GM18909 (cell line): ENCODE results near the gene FGD3.

Experiments
- ATAC-seq: cut with Tn5 transposase; IDR thresholded peaks from one replicate; pipeline ENCODE4 v1.9.1; 2021; ENCODE audit warnings: mild to moderate bottlenecking; ENCODE audit not compliant: unreplicated experiment, poor library complexity

The FGD3 gene

DNA sequence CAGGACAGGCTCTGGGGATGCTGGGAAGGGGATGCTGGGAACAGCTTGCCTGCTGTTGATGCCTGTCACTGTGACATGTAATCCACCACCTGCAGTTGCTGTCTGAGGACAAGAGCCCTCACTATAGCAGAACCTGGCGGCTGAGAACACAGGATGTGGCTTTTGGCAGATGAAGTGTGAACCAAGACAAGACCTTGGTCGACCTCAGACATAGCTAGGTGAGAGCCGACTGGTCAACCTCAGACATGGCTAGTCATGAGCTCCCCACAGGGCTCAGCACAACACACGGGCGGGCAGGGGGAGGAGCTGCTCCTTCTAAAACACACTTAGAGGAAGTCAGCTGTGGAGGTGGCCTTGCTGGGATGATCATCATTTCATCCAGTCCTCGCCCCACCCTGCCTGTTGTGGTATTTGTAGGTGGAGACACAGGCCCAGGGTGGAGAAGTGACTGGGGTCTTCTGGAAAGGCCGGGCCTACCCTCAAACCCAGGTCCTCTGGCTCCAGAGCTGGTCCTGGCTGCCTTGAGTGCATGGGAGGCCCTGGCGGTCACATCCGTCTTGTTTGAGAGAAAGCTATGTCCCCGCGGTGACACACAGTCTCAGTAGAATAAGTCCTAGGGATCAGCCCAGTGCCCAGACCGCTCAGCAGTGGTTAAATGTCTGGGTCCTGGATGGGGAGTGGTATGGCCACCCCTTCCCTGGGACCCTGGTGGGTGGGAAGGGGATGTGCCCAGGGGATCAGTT is 117.2 kb downstream of the FGD3 start:
- peak; percentile 91 for ATAC-seq

DNA sequence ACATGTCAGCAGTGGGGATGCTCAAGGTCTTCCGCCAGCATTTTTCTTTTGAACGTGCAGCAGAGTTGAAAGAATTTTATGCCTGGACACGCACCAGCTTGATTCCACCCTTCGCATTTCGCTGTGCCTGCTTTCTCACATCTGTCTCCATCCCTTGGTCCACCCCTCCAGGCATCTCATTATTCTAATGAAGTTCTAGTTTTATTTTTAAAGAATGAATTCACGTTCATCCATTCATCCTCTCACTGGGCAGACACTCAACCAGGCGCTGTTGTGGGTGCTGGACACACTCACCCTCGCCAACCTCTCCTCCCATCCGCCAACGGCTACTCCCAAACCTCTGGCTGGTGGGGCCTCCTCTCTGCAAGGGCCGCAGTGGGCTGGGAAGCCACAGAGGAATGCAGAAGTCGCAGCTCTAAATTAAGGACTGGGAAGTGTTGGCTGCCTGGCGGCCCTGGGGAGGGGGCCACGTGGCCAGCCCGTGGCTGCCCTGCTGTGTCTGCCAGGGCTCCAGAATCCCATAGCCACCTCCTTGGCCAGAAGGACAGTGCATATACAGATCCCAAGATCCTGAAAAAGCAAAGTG is 117.9 kb downstream of the FGD3 start:
- no peak for ATAC-seq

DNA sequence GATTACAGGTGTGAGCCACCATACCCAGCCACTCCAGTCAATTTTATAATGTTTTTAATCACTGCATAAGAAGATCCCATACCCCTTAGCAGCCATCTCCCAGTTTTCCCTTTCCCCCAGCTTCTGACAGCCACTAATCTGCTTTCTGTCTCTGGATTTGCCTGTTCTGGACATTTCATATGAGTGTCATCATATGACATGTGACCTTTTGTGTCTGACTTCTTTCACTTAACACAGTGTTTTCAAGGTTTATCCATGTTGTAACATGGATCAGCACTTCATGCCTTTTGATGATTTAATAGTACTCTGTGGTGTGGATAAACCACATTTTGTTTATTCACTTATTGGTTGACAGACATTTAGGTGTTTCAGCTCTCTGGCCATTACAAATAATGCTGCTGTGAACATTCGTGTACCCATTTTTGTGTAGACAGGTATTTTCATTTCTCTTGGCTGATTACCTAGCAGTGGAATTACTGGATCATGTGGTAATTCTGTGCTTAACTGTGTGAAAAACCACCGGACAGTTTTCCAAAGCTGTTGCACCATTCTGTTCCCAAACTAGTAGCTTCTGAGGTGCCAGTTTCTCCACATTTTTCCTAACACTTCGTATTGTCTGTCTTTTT is 119.8 kb downstream of the FGD3 start:
- no peak for ATAC-seq

DNA sequence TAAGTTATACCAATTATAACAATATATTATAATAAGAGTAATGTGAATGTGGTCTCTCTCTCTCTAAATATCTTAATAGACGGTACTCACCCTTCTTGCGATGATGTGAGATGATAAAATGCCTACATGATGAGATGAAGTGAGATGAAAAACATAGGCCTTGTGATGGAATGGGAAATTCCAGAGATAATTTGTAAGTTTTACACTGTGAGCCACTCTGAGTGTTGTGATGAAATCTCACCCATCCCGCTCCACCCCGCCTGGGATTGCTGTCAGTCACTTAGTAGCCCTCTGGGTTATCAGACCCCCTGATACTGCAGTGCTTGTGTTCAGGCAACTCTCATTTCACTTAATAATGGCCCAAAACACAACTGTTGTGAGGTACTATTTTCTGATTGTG is 121.6 kb downstream of the FGD3 start:
- ATAC-seq = no peak

DNA sequence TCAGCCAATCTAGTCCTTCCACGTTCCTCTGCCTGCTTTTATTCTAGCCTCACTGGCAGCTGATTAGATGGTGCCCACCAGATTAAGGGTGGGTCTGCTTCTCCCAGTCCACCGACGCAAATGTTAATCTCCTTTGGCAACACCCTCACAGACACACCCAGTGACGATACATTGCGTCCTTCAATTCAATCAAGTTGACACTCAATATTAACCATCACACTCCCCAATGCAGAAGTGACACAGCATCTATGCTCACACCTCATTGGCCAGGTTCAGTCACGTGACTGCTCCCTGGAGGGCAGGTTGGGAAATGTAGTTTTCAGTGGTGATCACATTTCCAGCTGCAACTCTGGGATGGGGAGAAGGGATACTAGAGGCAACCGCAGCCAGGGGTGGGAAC is 124.1 kb downstream of the FGD3 start:
- ATAC-seq = no peak

DNA sequence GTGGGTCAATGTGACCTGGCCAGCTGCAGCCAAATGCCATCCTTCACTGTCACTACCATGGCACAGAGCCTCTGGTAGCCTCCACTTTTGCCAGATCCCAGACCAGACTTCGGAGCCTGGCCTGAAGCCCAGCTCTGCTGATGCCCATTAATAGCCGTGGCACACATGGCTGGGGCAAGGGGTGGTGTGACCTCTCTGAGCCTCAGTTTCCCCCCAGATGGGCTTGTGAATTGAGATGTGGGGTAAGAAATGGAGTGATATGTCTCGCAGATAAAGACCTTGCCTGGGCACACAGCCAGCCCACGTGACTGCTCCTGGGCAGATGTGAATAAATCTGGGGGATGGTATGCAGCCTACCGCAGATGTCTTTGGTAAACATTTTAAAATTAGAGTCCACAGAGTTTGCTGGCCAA is 125.1 kb downstream of the FGD3 start:
- ATAC-seq = no peak

DNA sequence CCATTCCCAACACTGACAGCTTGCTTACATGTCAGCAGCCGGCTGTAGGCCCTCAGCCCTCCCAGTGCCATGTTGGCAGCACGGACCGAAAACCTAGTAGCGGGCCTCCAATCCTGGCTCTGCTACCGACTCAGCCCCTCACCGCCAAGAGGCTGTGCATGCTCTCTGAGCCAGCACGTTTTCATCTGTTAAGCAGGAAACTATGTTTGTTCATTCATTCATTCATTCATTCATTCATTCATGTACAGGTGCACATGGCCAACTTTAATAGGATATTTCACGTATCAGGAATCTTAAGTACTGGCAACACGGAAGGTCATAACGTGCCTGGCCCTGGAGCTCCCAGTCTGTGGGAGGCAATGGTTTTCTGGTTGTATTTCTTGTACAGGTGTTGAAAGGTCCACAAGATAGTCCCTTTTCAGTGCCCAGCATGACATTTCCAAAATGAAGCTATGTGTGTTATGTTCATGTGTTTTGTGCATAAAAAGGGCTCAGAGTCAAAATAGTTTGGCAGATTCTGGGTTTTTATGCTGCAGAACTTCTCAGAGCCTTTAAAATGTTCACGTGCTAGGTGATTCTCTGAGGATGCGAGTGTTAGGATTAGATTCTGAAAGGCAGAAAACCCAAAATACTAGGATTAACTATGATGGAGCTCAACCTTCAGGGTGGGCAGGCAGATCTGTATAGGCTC is 128.9 kb downstream of the FGD3 start:
- ATAC-seq = no peak

DNA sequence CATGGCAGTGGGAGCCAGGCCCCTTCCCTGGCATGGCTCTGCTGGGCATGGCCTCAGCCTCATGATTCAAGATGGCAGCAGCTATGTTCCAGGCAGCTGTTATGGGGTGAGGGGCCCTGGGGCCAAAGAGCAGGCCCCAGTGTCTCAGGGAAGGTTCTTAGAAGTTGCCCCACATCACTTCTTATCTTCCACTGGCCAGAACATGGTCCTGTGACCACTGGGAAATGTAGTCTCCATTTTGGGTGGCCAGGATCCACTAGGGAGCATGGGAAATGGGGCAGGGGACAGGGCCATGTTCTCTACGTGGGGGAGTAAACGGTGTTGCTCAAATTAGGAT is 129.4 kb downstream of the FGD3 start:
- ATAC-seq = no peak

DNA sequence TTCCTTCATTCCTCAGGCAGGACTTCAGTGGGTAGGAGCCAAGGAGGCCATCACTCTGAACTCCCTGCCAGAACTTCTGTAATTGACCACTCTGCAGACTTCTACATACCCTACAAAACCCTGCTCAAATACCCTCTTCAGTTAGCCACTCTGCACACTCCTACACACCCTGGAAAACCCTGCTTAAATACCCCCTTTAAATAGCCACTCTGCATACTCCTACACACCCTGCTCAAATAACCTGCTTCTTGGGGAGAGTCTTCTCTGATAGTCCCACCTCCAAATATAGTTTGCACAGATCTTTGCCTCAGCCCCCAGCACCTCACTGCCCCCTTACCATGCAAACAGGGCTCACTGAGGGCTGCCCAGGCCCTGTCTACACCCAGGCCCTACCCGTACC is 130.0 kb downstream of the FGD3 start:
- no peak for ATAC-seq

DNA sequence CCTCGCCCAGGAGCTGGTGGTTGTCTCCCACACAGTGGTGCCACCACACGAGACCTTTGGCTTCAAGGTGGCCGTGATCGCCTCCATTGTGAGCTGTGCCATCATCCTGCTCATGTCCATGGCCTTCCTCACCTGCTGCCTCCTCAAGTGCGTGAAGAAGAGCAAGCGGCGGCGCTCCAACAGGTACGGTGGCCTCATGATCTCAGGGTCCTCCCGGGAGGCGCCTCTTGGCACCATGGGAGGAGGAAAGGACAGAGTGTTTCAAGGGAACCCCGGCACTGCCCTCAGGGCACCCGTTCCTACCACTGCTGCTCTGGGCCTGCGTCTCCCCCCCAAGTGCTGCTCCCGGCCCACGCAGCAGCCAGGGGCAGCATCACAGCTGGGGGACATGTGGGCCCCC is 130.5 kb downstream of the FGD3 start:
- ATAC-seq = no peak

DNA sequence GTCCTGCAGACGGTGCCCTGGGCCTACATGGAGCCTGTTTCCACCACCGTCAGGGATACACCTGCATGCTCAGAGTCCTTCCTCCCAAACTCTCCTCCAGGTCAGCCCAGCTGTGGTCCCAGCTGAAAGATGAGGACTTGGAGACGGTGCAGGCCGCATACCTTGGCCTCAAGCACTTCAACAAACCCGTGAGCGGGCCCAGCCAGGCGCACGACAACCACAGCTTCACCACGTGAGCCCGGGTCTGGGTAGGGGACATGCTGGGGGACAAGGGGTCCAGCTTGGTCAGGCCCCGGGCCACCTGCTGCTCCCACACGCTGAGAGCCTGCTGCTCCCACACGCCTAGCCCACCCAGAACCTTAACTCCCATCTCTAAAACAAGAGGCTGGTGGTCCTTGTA is 132.0 kb downstream of the FGD3 start:
- ATAC-seq = no peak

DNA sequence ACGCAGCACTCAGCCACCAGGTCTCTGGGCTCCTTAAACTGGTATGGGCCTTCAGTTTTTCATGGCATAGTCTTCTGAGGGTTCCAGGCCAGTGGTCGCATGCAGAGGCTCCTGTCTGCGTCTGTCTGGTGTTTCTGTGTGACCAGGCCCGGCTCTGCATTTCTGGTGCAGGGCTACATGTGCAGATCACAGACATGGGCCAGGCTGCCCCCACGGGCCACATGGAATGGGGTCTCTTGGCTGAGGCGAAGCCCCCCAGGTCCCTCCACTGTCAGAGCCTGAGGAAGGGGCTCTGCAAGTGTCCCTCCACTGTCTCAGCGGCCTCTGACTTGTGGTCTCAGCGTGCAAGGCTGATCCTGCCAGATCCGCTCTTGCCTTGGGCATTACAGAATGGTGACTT is 133.1 kb downstream of the FGD3 start:
- no peak for ATAC-seq

DNA sequence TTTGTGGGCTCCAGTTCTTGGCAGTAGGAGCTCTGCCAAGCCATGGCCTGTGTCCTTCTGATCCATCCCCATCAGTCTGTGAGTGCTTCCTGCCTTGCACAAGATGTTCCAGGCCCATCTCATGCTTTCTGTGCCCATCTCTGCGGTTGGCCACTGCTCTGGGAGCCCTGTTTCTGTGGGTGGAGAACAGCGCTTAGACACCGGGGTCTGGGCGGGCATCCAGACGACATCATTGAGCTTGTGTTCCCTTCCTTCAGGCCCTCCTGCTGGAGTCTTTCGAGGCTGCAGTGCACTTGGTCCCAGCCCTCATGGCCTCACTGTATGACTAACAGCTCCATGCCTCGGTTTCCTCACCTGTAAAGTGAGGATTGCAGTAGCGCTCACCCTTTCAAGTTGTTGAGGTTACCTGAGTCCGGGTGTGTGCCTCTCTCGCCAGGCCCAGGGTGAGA is 133.8 kb downstream of the FGD3 start:
- ATAC-seq = no peak

DNA sequence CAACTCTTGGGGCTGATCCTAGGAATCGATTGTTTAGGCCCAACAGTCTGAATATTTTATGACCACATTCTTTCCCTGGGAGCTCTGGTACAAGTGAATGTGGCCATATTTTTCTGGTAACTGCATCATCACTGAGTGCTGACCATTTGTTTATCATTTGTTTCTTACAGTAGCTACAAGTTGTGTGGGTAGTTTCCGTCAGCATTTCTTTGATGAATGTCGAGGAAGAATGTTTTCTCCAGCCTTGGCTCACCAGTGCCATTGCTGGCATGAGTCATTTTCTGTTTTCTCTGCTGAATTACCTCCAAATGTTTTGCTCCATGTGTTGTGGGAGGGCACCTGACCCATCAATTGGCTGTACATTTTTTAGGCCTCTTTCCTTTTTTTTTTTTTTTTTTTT is 134.6 kb downstream of the FGD3 start:
- ATAC-seq = no peak

DNA sequence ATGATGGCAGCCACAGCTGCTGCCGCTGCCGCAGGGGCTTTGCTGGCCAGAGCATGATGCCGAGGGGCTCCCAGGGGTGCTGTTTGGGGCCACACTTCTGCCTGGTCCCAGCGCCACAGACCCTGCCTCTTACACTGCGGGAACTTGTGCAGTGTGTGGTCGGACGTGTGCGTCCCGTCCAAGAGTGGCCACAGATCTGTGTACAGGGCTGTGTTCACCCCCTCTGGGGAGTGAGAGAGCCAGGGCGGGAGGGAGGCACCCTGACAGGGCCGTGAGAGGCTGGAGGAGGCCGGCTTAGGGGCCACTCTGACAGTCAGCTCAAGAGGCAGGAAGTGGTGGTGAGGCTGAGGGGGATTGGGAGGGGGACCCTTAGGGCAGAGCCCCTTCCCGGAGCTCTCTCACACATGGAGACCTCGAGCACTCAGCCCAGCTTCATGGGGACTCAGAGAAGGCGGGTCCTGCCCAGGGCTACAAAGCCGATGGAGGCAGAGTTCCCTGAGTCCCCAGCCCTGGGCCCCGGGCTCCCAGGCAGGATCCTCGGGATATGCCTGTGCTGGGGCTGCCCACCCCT is 135.6 kb downstream of the FGD3 start:
- ATAC-seq = no peak

DNA sequence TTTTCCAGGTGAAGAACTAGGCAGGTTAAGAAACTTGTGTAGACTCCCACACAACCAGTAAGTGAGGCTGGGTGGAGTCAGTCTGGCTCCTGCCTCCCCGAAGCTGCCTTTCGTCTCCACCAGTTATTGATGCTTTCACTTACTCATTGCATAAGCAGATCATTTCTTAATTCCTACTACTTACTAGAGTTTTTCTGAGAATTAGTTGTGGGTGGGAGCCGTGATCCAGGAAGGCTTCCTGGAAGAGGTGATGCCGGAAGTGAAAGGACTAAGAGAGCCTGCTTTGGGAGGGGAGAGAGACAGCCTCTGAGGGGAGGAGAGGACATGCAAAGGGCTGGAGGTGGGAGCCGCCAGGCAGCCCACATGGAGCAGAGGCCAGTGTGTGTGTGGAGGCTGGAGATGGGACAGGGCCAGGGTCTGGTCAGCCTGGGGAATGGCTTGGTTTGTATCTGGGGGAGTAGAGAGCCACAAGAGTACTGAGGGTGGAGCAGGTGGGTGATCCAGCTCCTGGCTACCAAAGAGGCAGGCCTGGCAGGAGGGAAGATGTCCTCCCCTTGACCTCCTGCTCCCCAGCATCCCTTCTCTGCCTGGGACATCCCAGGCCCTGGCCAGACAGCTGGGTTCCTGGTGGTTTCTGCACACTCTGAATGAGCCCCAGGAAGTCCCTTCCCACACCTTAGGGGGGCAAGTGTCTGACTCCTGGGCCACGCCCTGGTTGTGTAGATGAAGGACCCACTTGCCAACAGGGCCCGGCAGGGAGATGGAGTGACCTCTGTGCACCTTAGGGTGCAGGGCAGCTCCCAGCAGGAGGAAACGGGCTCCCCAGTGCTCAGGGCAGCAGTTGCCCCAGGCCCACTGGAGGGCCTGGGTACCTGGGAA is 136.5 kb downstream of the FGD3 start:
- no peak for ATAC-seq

DNA sequence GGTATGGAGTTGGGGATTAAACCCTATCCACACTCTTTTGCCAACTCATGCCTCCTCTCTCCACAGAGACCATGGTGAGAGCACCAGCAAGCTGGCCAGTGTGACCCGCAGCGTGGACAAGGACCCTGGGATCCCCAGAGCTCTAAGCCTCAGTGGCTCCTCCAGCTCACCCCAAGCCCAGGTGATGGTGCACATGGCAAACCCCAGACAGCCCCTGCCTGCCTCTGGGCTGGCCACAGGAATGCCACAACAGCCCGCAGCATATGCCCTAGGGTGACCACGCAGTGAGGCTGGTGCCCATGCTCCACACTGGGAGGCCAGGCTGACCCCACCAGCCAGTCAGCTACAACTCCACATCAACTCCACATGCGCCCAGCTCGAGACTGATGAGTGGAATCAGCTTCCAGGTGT is 137.2 kb downstream of the FGD3 start:
- ATAC-seq = no peak

DNA sequence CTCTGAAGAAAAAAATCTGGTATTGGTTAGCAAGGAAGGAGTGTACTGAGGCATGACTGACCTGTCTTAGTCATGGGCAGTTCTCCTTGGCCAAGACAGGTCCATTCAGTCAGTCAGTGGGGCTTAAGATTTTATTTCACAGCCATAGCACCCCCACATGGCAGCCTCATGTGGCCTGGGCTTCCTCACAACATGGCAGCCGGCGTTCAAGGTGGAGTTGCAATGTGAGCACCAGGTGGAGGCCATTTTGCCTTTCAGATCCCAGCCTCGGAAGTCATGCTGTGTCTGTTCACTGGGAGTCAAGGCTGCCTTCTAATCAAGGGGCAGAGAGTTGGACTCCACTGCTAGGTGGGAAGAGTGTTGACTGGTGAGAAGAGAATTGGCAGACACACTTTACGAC is 138.4 kb downstream of the FGD3 start:
- ATAC-seq = no peak
